Measurements from ENCODE around the gene HNRNPL. TPM values are rescaled to one million over a fixed set of nuclear protein-coding genes. Genes with fewer than 3 reads are reported as not detected.
"Not testable (repeated sequence)": the region's sequence is repeated elsewhere in the genome, so short reads cannot be mapped to it uniquely, and the experiment has no call there.

Gene HNRNPL
- total RNA-seq, 2 experiments from 2014 or later, result 479 to 611 TPM

- no peak overlapping the region for H3K4me3 Mint-ChIP-seq
- peaks cover 31% of the 10 kb centered on the region for H3K36me3 Mint-ChIP-seq
- CTCF ChIA-PET, result interaction anchor here (0.6 to 4.1 kb wide), 4 partner anchors 10 to 152 kb away, joined by 3 to 24 read pairs (median 12); no protein-coding TSS in a partner anchor
- no peak for DNase-seq
- no peak for ATAC-seq
- no peaks in the 10 kb centered on the region for H3K9me3 Mint-ChIP-seq (ENCODE audit: low read depth)
- no peaks in the 10 kb centered on the region for H3K27me3 Mint-ChIP-seq
- no peak overlapping the region for H3K27ac Mint-ChIP-seq
- peaks cover 49% of the 10 kb centered on the region for H3K4me1 Mint-ChIP-seq
These were observed 17.5 kb upstream of the HNRNPL start for GRCh38 chr19:38867171-38867780.

GRCh38 chr19:38862321-38863059 is 12.7 kb upstream of the HNRNPL start:
- H3K4me1 Mint-ChIP-seq, result peaks cover 41% of the 10 kb centered on the region
- H3K4me3 Mint-ChIP-seq, result no peak overlapping the region
- no peak for DNase-seq
- peaks cover 16% of the 10 kb centered on the region for H3K36me3 Mint-ChIP-seq
- H3K27ac Mint-ChIP-seq, result no peak overlapping the region
- H3K9me3 Mint-ChIP-seq (ENCODE audit: low read depth), result no peaks in the 10 kb centered on the region
- ATAC-seq, result no peak
- CTCF ChIA-PET, result interaction anchor here (1.4 to 2.9 kb wide), 4 partner anchors 9 to 31 kb away, joined by 6 to 9 read pairs (median 8); partner anchors contain the start of gene ECH1
- no peaks in the 10 kb centered on the region for H3K27me3 Mint-ChIP-seq

GRCh38 chr19:38861368-38861767 is 11.6 kb upstream of the HNRNPL start:
- H3K36me3 Mint-ChIP-seq, result peaks cover 16% of the 10 kb centered on the region
- peaks cover 51% of the 10 kb centered on the region for H3K4me1 Mint-ChIP-seq
- ATAC-seq, result no peak

GRCh38 chr19:38859631-38860204 is 9.9 kb upstream of the HNRNPL start:
- H3K36me3 Mint-ChIP-seq; H3K27ac Mint-ChIP-seq; H3K27me3 Mint-ChIP-seq; ATAC-seq; DNase-seq; H3K9me3 Mint-ChIP-seq (ENCODE audit: low read depth); H3K4me3 Mint-ChIP-seq: not testable (repeated sequence)
- CTCF ChIA-PET, result interaction anchor here (1.2 to 2.4 kb wide), 3 partner anchors 10 to 457 kb away, joined by 3 to 9 read pairs (median 5); partner anchors contain the start of gene FAM98C
- H3K4me1 Mint-ChIP-seq, result peaks cover 41% of the 10 kb centered on the region

More at GRCh38 chr19:38861368-38861767, 11.6 kb upstream of the HNRNPL start:
- Mint-ChIP-seq H3K27me3 (no peaks in the 10 kb centered on the region), H3K4me3 (no peak overlapping the region), H3K9me3 (ENCODE audit: low read depth) (no peaks in the 10 kb centered on the region), H3K27ac (no peak overlapping the region)
- DNase-seq, result no peak
- CTCF ChIA-PET, result interaction anchor here (0.6 to 2.4 kb wide), 8 partner anchors 8 to 458 kb away, joined by 3 to 9 read pairs (median 5); partner anchors contain the start of genes FAM98C, MRPS12 and SARS2

GRCh38 chr19:38856813-38857212 is 7.0 kb upstream of the HNRNPL start:
- H3K27me3 Mint-ChIP-seq, result no peaks in the 10 kb centered on the region
- CTCF ChIA-PET, result interaction anchor here (0.9 to 1.8 kb wide), 4 partner anchors 12 to 50 kb away, joined by 3 to 20 read pairs (median 4); no protein-coding TSS in a partner anchor
- peaks cover 38% of the 10 kb centered on the region for H3K4me1 Mint-ChIP-seq
- H3K9me3 Mint-ChIP-seq (ENCODE audit: low read depth), result no peaks in the 10 kb centered on the region
- DNase-seq (no peak), ATAC-seq (no peak)
- peaks cover 4% of the 10 kb centered on the region for H3K36me3 Mint-ChIP-seq
- peak overlapping the region; percentile 17 for H3K4me3 Mint-ChIP-seq
- H3K27ac Mint-ChIP-seq, result peak overlapping the region; percentile 79

GRCh38 chr19:38855751-38856150 is 6.0 kb upstream of the HNRNPL start:
- ATAC-seq; H3K27me3 Mint-ChIP-seq; DNase-seq; H3K9me3 Mint-ChIP-seq (ENCODE audit: low read depth); H3K4me3 Mint-ChIP-seq; CTCF ChIA-PET; H3K27ac Mint-ChIP-seq; H3K36me3 Mint-ChIP-seq: not testable (repeated sequence)
- peaks cover 38% of the 10 kb centered on the region for H3K4me1 Mint-ChIP-seq

- not testable (repeated sequence) for DNase-seq; H3K4me3 Mint-ChIP-seq; ATAC-seq; H3K27ac Mint-ChIP-seq; H3K36me3 Mint-ChIP-seq; H3K9me3 Mint-ChIP-seq (ENCODE audit: low read depth); H3K27me3 Mint-ChIP-seq
- CTCF ChIA-PET, result interaction anchor here (2.0 kb wide), 1 partner anchor 8 kb away, joined by 6 read pairs; no protein-coding TSS in a partner anchor
- H3K4me1 Mint-ChIP-seq, result peaks cover 37% of the 10 kb centered on the region
These were observed 5.2 kb upstream of the HNRNPL start for GRCh38 chr19:38854961-38855360.

GRCh38 chr19:38853214-38853613 is 3.4 kb upstream of the HNRNPL start:
- H3K27ac Mint-ChIP-seq, result peak overlapping the region; percentile 93
- peaks cover 45% of the 10 kb centered on the region for H3K4me1 Mint-ChIP-seq
- no peak for DNase-seq
- ATAC-seq, result no peak
- H3K4me3 Mint-ChIP-seq, result peak overlapping the region; percentile 85
- H3K36me3 Mint-ChIP-seq, result peaks cover 14% of the 10 kb centered on the region
- H3K9me3 Mint-ChIP-seq (ENCODE audit: low read depth), result no peaks in the 10 kb centered on the region
- no peaks in the 10 kb centered on the region for H3K27me3 Mint-ChIP-seq
- CTCF ChIA-PET, result interaction anchor here (1.0 to 4.4 kb wide), 8 partner anchors 8 to 219 kb away, joined by 3 to 24 read pairs (median 6); no protein-coding TSS in a partner anchor

GRCh38 chr19:38852231-38853044 is 2.7 kb upstream of the HNRNPL start:
- Mint-ChIP-seq H3K4me1 (peaks cover 46% of the 10 kb centered on the region), H3K4me3 (peak overlapping the region; percentile 85), H3K27ac (peak overlapping the region; percentile 93), H3K36me3 (peaks cover 22% of the 10 kb centered on the region), H3K9me3 (ENCODE audit: low read depth) (no peaks in the 10 kb centered on the region), H3K27me3 (no peaks in the 10 kb centered on the region)
- no peak for ATAC-seq
- DNase-seq, result peak; percentile 85
- CTCF ChIA-PET, result interaction anchor here (0.6 to 4.4 kb wide), 11 partner anchors 9 to 166 kb away, joined by 3 to 24 read pairs (median 5); partner anchors contain the start of genes MRPS12, RINL and SARS2

GRCh38 chr19:38851622-38852230 is 1.9 kb upstream of the HNRNPL start:
- peak; percentile 94 for DNase-seq
- H3K27ac Mint-ChIP-seq, result peak overlapping the region; percentile 99
- no peaks in the 10 kb centered on the region for H3K9me3 Mint-ChIP-seq (ENCODE audit: low read depth)
- peak overlapping the region; percentile 88 for H3K4me3 Mint-ChIP-seq
- peaks cover 45% of the 10 kb centered on the region for H3K4me1 Mint-ChIP-seq
- peaks cover 28% of the 10 kb centered on the region for H3K36me3 Mint-ChIP-seq
- H3K27me3 Mint-ChIP-seq, result no peaks in the 10 kb centered on the region
- CTCF ChIA-PET, result interaction anchor here (0.6 to 4.4 kb wide), 10 partner anchors 9 to 217 kb away, joined by 3 to 24 read pairs (median 5); partner anchors contain the start of genes MRPS12, RINL and SARS2
- ATAC-seq, result peak; percentile 10

- H3K27ac Mint-ChIP-seq, result peak overlapping the region; percentile 99
- H3K27me3 Mint-ChIP-seq, result no peaks in the 10 kb centered on the region
- DNase-seq (peak; percentile 66), ATAC-seq (no peak)
- H3K4me1 Mint-ChIP-seq, result peaks cover 44% of the 10 kb centered on the region
- no peaks in the 10 kb centered on the region for H3K9me3 Mint-ChIP-seq (ENCODE audit: low read depth)
- peak overlapping the region; percentile 88 for H3K4me3 Mint-ChIP-seq
- CTCF ChIA-PET, result interaction anchor here (0.6 to 4.4 kb wide), 10 partner anchors 9 to 216 kb away, joined by 3 to 24 read pairs (median 5); partner anchors contain the start of genes MRPS12, RINL and SARS2
- H3K36me3 Mint-ChIP-seq, result peaks cover 29% of the 10 kb centered on the region
These were observed 1.3 kb upstream of the HNRNPL start for GRCh38 chr19:38850976-38851621.

All from activated CD8-positive, alpha-beta memory T cell treated with anti-CD3 and anti-CD28 coated beads, Interleukin-2, amount 10 ng/mL, durations not matched to agents 7 days and 5 days (primary cell).